T-cell (primary cell): ENCODE measurements around the gene PARD3. TPM values are rescaled to one million over a fixed set of nuclear protein-coding genes. Genes with fewer than 3 reads are reported as not detected.
A peak's percentile ranks its signal among the peaks of the same experiment; 100 is the strongest.

Experiments
- ATAC-seq, 4 experiments: fragments of 200-7000 bp in 3 of 4; fragments of 150-1000 bp in 1 of 4; cut with Tn5 transposase; replicated peaks in 1 of 4; 1 replicate in 3 of 4; 2 replicates in 1 of 4; pipeline ENCODE4 v1.10.0; 2021; ENCODE audit warnings: moderate library complexity in 3 of 4, mild to moderate bottlenecking in 2 of 4, moderate number of reproducible peaks in 1 of 4
- CTCF ChIA-PET, 2 donors: fragments of 300-600 bp; sonication (Branson Sonifier 250); formaldehyde crosslinking; loops; one replicate each; lab custom pipeline; 2022; ENCODE audit warnings: antibody characterized with exemption in 2 of 2; lab: Charles Lee
- POLR2A ChIA-PET, 2 donors: fragments of 300-600 bp; sonication (Branson Sonifier 250); formaldehyde crosslinking; loops; one replicate each; lab custom pipeline; 2022; ENCODE audit warnings: antibody characterized with exemption in 2 of 2; lab: Charles Lee
- DNase-seq, 35 experiments: peaks; one replicate each; pipeline versions ENCODE4 v3.0.0 to v3.0.0-alpha.2; 2013 to 2023
- H3K27ac ChIP-seq: one replicate; pipeline ENCODE4 v1.5.1; 2013; ENCODE audit warnings: low read length
- H3K27me3 ChIP-seq, 2 experiments: replicated peaks in 1 of 2; 1 replicate in 1 of 2; 2 replicates in 1 of 2; pipeline versions ENCODE4 v1.6.1 to v1.7.0; 2013; ENCODE audit warnings: low read length in 1 of 2, mixed read lengths in 1 of 2; ENCODE audit not compliant: control insufficient read depth in 2 of 2, insufficient read depth in 2 of 2; ENCODE audit errors: extremely low read depth in 1 of 2
- H3K36me3 ChIP-seq, 2 donors: 1 replicate in 1 of 2; 2 replicates in 1 of 2; pipeline versions ENCODE4 v1.6.1 to v1.7.0; 2013; ENCODE audit warnings: low read length in 1 of 2; ENCODE audit not compliant: control insufficient read depth in 2 of 2, insufficient read depth in 1 of 2; ENCODE audit errors: extremely low read depth in 1 of 2
- H3K4me1 ChIP-seq, 2 experiments: 1 replicate in 1 of 2; 2 replicates in 1 of 2; pipeline versions ENCODE4 v1.6.1 to v1.7.0; 2013; ENCODE audit warnings: low read length in 2 of 2, mixed read lengths in 1 of 2; ENCODE audit not compliant: insufficient read depth in 2 of 2, control insufficient read depth in 1 of 2; ENCODE audit errors: extremely low read depth in 1 of 2
- H3K4me3 ChIP-seq, 2 donors: 1 replicate in 1 of 2; 2 replicates in 1 of 2; pipeline versions ENCODE4 v1.5.1 to v1.7.0; 2013; ENCODE audit warnings: mild to moderate bottlenecking in 2 of 2, low read length in 1 of 2, moderate library complexity in 1 of 2; ENCODE audit not compliant: control insufficient read depth in 1 of 2; ENCODE audit errors: extremely low read depth in 1 of 2
- H3K9me3 ChIP-seq: 2 replicates; pipeline ENCODE4 v1.7.0; 2013
- H3K27ac Mint-ChIP-seq, 2 donors: one replicate each; pipeline ENCODE4 v1.8.0; 2020 to 2021; ENCODE audit warnings: mild to moderate bottlenecking in 2 of 2, mixed read lengths in 2 of 2
- H3K27me3 Mint-ChIP-seq, 2 donors: one replicate each; pipeline ENCODE4 v1.8.0; 2021 to 2022; ENCODE audit warnings: mixed read lengths in 2 of 2
- H3K36me3 Mint-ChIP-seq: one replicate; pipeline ENCODE4 v1.8.0; 2021; ENCODE audit warnings: mixed read lengths
- H3K4me1 Mint-ChIP-seq, 3 donors: one replicate each; pipeline ENCODE4 v1.8.0; 2020 to 2022; ENCODE audit warnings: mixed read lengths in 3 of 3, mild to moderate bottlenecking in 1 of 3
- H3K4me3 Mint-ChIP-seq, 3 donors: one replicate each; pipeline ENCODE4 v1.8.0; 2020 to 2022; ENCODE audit warnings: mild to moderate bottlenecking in 3 of 3, mixed read lengths in 3 of 3, moderate library complexity in 3 of 3
- H3K9me3 Mint-ChIP-seq, 3 donors: one replicate each; pipeline ENCODE4 v1.8.0; 2020 to 2022; ENCODE audit warnings: mixed read lengths in 3 of 3
- WGBS: methylation state at CpG from one replicate; pipeline ENCODE4 v1.1.5; 2013; ENCODE audit warnings: missing lambda C conversion rate; ENCODE audit not compliant: insufficient coverage; 5-methylcytosine and 5-hydroxymethylcytosine counted together
- total RNA-seq, 35 experiments: library from RNA in 6 of 35; stranded (reverse) in 6 of 35; fragments of 120-200 nt in 1 of 35; gene quantifications; one replicate each; pipeline versions ENCODE4 v1.2.1 to v1.2.4 and lab custom pipeline; 2013 to 2026

The PARD3 gene
- total RNA-seq, 5 donors from 2014 or later (not counting 1 experiment from before 2014, with no cell fraction given) = 0.36 to 0.92 (median 0.65) TPM

- Histone ChIP-seq H3K4me1 (peaks cover 6 to 10% of the 10 kb centered on the region in 2 experiments), H3K4me3 (peak overlapping the region in 1 of 2 donors; percentile 82), H3K36me3 (no peaks in the 10 kb centered on the region), H3K9me3 (no peaks in the 10 kb centered on the region), H3K27ac (no peak overlapping the region), H3K27me3 (peaks cover 6 to 51% of the 10 kb centered on the region in 2 experiments)
- Mint-ChIP-seq H3K4me3 (peak overlapping the region; percentile 59 to 76 (median 65)), H3K36me3 (no peaks in the 10 kb centered on the region), H3K27me3 (peaks cover 29 to 63% of the 10 kb centered on the region in 2 donors), H3K9me3 (no peaks in the 10 kb centered on the region), H3K4me1 (peaks cover 12 to 17% (median 16%) of the 10 kb centered on the region in 3 donors), H3K27ac (no peak overlapping the region)
- ATAC-seq = peak in 1 of 4 experiments; percentile 51
- ChIA-PET CTCF (no interaction called here), POLR2A (no interaction called here)
- WGBS = 2% methylated on average over 18 of the region's 24 CpGs
- DNase-seq = no peak
Observed at GRCh38 chr10:34816085-34816496, 995 bp upstream of the PARD3 start.

- Histone ChIP-seq H3K36me3 (no peaks in the 10 kb centered on the region), H3K27ac (no peak overlapping the region), H3K4me1 (peaks cover 6 to 10% of the 10 kb centered on the region in 2 experiments), H3K9me3 (no peaks in the 10 kb centered on the region), H3K4me3 (no peak overlapping the region), H3K27me3 (peaks cover 4 to 48% of the 10 kb centered on the region in 2 experiments)
- Mint-ChIP-seq H3K27ac (no peak overlapping the region), H3K27me3 (peaks cover 34 to 69% of the 10 kb centered on the region in 2 donors), H3K4me1 (peaks cover 12 to 17% (median 16%) of the 10 kb centered on the region in 3 donors), H3K36me3 (no peaks in the 10 kb centered on the region), H3K9me3 (no peaks in the 10 kb centered on the region), H3K4me3 (no peak overlapping the region)
- ChIA-PET POLR2A (no interaction called here), CTCF (no interaction called here)
- 1% methylated on average over 45 of the region's 45 CpGs for WGBS
- ATAC-seq (peak in 1 of 4 experiments; percentile 29), DNase-seq (no peak)
Observed at GRCh38 chr10:34814913-34815184, 247 bp downstream of the PARD3 start.

- no peaks in the 10 kb centered on the region for H3K9me3 Mint-ChIP-seq
Observed at GRCh38 chr10:34814223-34814912, 728 bp downstream of the PARD3 start.

GRCh38 chr10:34813626-34814222, 1.4 kb downstream of the PARD3 start:
- no peaks in the 10 kb centered on the region for H3K9me3 ChIP-seq
- peaks cover 6 to 13% of the 10 kb centered on the region in 2 experiments for H3K4me1 ChIP-seq
- POLR2A ChIA-PET = no interaction called here
- no peaks in the 10 kb centered on the region for H3K9me3 Mint-ChIP-seq
- H3K4me3 Mint-ChIP-seq = peak overlapping the region; percentile 37 to 65 (median 56)
- H3K36me3 Mint-ChIP-seq = no peaks in the 10 kb centered on the region
- no peak overlapping the region for H3K27ac Mint-ChIP-seq
- peak overlapping the region in 1 of 2 donors; percentile 71 for H3K4me3 ChIP-seq
- DNase-seq = no peak
- H3K36me3 ChIP-seq = no peaks in the 10 kb centered on the region
- ATAC-seq = no peak
- peaks cover 17 to 23% (median 17%) of the 10 kb centered on the region in 3 donors for H3K4me1 Mint-ChIP-seq
- peaks cover 4 to 49% of the 10 kb centered on the region in 2 experiments for H3K27me3 ChIP-seq
- WGBS = 6% methylated on average over 6 of the region's 19 CpGs
- CTCF ChIA-PET = no interaction called here
- no peak overlapping the region for H3K27ac ChIP-seq
- H3K27me3 Mint-ChIP-seq = peaks cover 42 to 68% of the 10 kb centered on the region in 2 donors

More at GRCh38 chr10:34814223-34814912, 728 bp downstream of the PARD3 start:
- H3K4me3 ChIP-seq = peak overlapping the region in 1 of 2 donors; percentile 71
- peaks cover 13 to 17% (median 17%) of the 10 kb centered on the region in 3 donors for H3K4me1 Mint-ChIP-seq
- H3K27ac Mint-ChIP-seq = no peak overlapping the region
- H3K9me3 ChIP-seq = no peaks in the 10 kb centered on the region
- POLR2A ChIA-PET = no interaction called here
- DNase-seq (no peak), ATAC-seq (no peak)
- H3K27ac ChIP-seq = no peak overlapping the region
- peaks cover 6 to 10% of the 10 kb centered on the region in 2 experiments for H3K4me1 ChIP-seq
- WGBS = 2% methylated on average over 69 of the region's 77 CpGs
- H3K36me3 Mint-ChIP-seq = no peaks in the 10 kb centered on the region
- H3K27me3 ChIP-seq = peaks cover 4 to 46% of the 10 kb centered on the region in 2 experiments
- no peaks in the 10 kb centered on the region for H3K36me3 ChIP-seq
- H3K4me3 Mint-ChIP-seq = peak overlapping the region; percentile 37 to 65 (median 56)
- CTCF ChIA-PET = no interaction called here
- H3K27me3 Mint-ChIP-seq = peaks cover 36 to 68% of the 10 kb centered on the region in 2 donors

- DNase-seq (no peak), ATAC-seq (no peak)
- H3K27me3 ChIP-seq = peaks cover 2 to 49% of the 10 kb centered on the region in 2 experiments
- H3K27ac ChIP-seq = no peak overlapping the region
- H3K9me3 ChIP-seq = no peaks in the 10 kb centered on the region
- H3K4me1 Mint-ChIP-seq = peaks cover 17 to 25% (median 17%) of the 10 kb centered on the region in 3 donors
- no peaks in the 10 kb centered on the region for H3K36me3 ChIP-seq
- WGBS = 90% methylated on average over 4 of the region's 5 CpGs
- H3K4me3 ChIP-seq = no peak overlapping the region
- peaks cover 6 to 13% of the 10 kb centered on the region in 2 experiments for H3K4me1 ChIP-seq
- H3K27me3 Mint-ChIP-seq = peaks cover 46 to 65% of the 10 kb centered on the region in 2 donors
- H3K36me3 Mint-ChIP-seq = no peaks in the 10 kb centered on the region
- H3K4me3 Mint-ChIP-seq = no peak overlapping the region
- CTCF ChIA-PET = no interaction called here
- no peak overlapping the region for H3K27ac Mint-ChIP-seq
- POLR2A ChIA-PET = no interaction called here
- H3K9me3 Mint-ChIP-seq = no peaks in the 10 kb centered on the region
Observed at GRCh38 chr10:34812771-34813170, 2.3 kb downstream of the PARD3 start.

- Histone ChIP-seq H3K36me3 (no peaks in the 10 kb centered on the region), H3K9me3 (no peaks in the 10 kb centered on the region), H3K27me3 (peaks cover 2 to 43% of the 10 kb centered on the region in 2 experiments), H3K27ac (no peak overlapping the region), H3K4me1 (peaks cover 6 to 13% of the 10 kb centered on the region in 2 experiments), H3K4me3 (no peak overlapping the region)
- Mint-ChIP-seq H3K9me3 (no peaks in the 10 kb centered on the region), H3K27me3 (peaks cover 50 to 63% of the 10 kb centered on the region in 2 donors), H3K27ac (no peak overlapping the region), H3K36me3 (no peaks in the 10 kb centered on the region), H3K4me3 (no peak overlapping the region), H3K4me1 (peaks cover 17 to 25% (median 17%) of the 10 kb centered on the region in 3 donors)
- ChIA-PET CTCF (no interaction called here), POLR2A (no interaction called here)
- no peak for ATAC-seq
- no CpG with 5 or more reads among the region's 1 CpG for WGBS
- DNase-seq = no peak
Observed at GRCh38 chr10:34811968-34812514, 3.1 kb downstream of the PARD3 start.
